ENCODE results near the gene SPDYE16.
"Not testable (repeated sequence)": the region's sequence is repeated elsewhere in the genome, so short reads cannot be mapped to it uniquely, and the experiment has no call there.

- TF ChIP-seq CTCF, POLR2A (IDR thresholded peaks at IDR 0.05): not testable (repeated sequence)
These were observed 47.4 kb downstream of the SPDYE16 start for GRCh38 chr7:76495717-76496116.

Measured in lower leg skin (tissue), 3 donors.